HepG2 (cell line): ENCODE results near the gene ACTN2. TPM values are rescaled to one million over a fixed set of nuclear protein-coding genes. Genes with fewer than 3 reads are reported as not detected.

ENCODE experiments used
- ATAC-seq: fragments of 200-7000 bp; cut with Tn5 transposase; 3 replicates; pipeline ENCODE4 v1.9.1; 2020; ENCODE audit warnings: mild to moderate bottlenecking, moderate library complexity
- BruUV-seq: library from RNA; stranded (reverse); fragments of 400-500 nt; replicated peaks from 2 replicates; lab custom pipeline; 2021; lab: Mats Ljungman, UMichigan
- CTCF ChIA-PET: fragments of 300-600 bp; formaldehyde crosslinking; extraction: SDS; loops from one replicate; lab custom pipeline; 2021; ENCODE audit warnings: low total read pairs, inconsistent platforms, low intra/inter-chr PET ratio; lab: Yijun Ruan, JAX
- POLR2A ChIA-PET: fragments of 350-600 bp; sonication (Branson Sonifier 250); formaldehyde crosslinking; loops from one replicate; lab custom pipeline; 2020; ENCODE audit warnings: antibody characterized with exemption, inconsistent platforms; lab: Yijun Ruan, JAX
- DNase-seq: peaks from one replicate; pipeline ENCODE4 v3.0.0-alpha.2; 2015; ENCODE audit warnings: low spot score
- FAIRE-seq: peaks from 3 replicates; lab custom pipeline; 2011; peaks lifted over from hg19 to GRCh38; lab: Jason Lieb, UNC
- H2AFZ ChIP-seq: one replicate; pipeline ENCODE4 v1.6.1; 2011; ENCODE audit warnings: low read length, inconsistent platforms
- H3K27ac ChIP-seq: fragments of 300-600 bp; 3 replicates; pipeline ENCODE4 v1.8.0; 2011; ENCODE audit warnings: mixed run types, mild to moderate bottlenecking, mixed read lengths, low read length, inconsistent platforms; ENCODE audit not compliant: insufficient read depth; ENCODE audit errors: extremely low read length
- H3K27me3 ChIP-seq, 2 experiments: fragments of 200-600 bp in 1 of 2; 2 replicates in 1 of 2; 3 replicates in 1 of 2; pipeline versions ENCODE4 v1.6.0 to v1.8.0; 2011; ENCODE audit warnings: low read length in 2 of 2, mild to moderate bottlenecking in 2 of 2, moderate library complexity in 2 of 2, inconsistent platforms in 1 of 2; ENCODE audit not compliant: insufficient read depth in 2 of 2, control insufficient read depth in 1 of 2
- H3K36me3 ChIP-seq, 2 experiments: fragments of 200-600 bp in 1 of 2; replicated peaks in 1 of 2; 2 replicates in 1 of 2; 3 replicates in 1 of 2; pipeline versions ENCODE4 v1.5.1 to v1.8.0; 2011; ENCODE audit warnings: low read length in 2 of 2, inconsistent platforms in 1 of 2; ENCODE audit not compliant: insufficient read depth in 2 of 2, control insufficient read depth in 1 of 2
- H3K4me1 ChIP-seq: 2 replicates; pipeline ENCODE4 v1.5.1; 2012; ENCODE audit warnings: low read length, inconsistent platforms; ENCODE audit not compliant: insufficient read depth
- H3K4me2 ChIP-seq: 2 replicates; pipeline ENCODE4 v1.6.0; 2011; ENCODE audit warnings: low read depth, low read length, inconsistent platforms
- H3K4me3 ChIP-seq, 3 experiments: fragments of 200-600 bp in 1 of 3; sonication (generic), shearing (Covaris generic) in 1 of 3; replicated peaks in 1 of 3; 2 replicates each; pipeline ENCODE4 v1.5.1; 2011 to 2016; ENCODE audit warnings: low read length in 3 of 3, inconsistent platforms in 2 of 3, low read depth in 2 of 3, mild to moderate bottlenecking in 2 of 3, control low read depth in 1 of 3, mixed read lengths in 1 of 3; ENCODE audit not compliant: insufficient read depth in 1 of 3
- H3K79me2 ChIP-seq: one replicate; pipeline ENCODE4 v1.6.1; 2011; ENCODE audit warnings: low read length, inconsistent platforms; ENCODE audit not compliant: insufficient read depth
- H3K9ac ChIP-seq: 2 replicates; pipeline ENCODE4 v1.6.0; 2011; ENCODE audit warnings: mild to moderate bottlenecking, low read depth, low read length, inconsistent platforms; ENCODE audit not compliant: insufficient read depth
- H3K9me3 ChIP-seq: 2 replicates; pipeline ENCODE4 v1.5.1; 2012; ENCODE audit warnings: mild to moderate bottlenecking, low read length
- H4K20me1 ChIP-seq: 2 replicates; pipeline ENCODE4 v1.6.0; 2011; ENCODE audit warnings: inconsistent platforms, mild to moderate bottlenecking, low read length, moderate library complexity; ENCODE audit not compliant: insufficient read depth
- ATF7 ChIP-seq, 2 experiments: fragments of 450-650 bp in 1 of 2; sonication (generic) in 1 of 2; formaldehyde crosslinking in 1 of 2; IDR thresholded peaks; 2 replicates each; pipeline versions ENCODE4 v1.4.0 to v1.6.1; 2016 to 2020; ENCODE audit warnings: antibody characterized with exemption in 1 of 2, mild to moderate bottlenecking in 1 of 2, missing genetic modification reagents in 1 of 2
- DNMT1 ChIP-seq: sonication (generic); formaldehyde crosslinking; IDR thresholded peaks from 2 replicates; pipeline ENCODE4 v1.5.1; 2020; ENCODE audit warnings: mild to moderate bottlenecking, missing genetic modification reagents
- ESRRA ChIP-seq: sonication (generic); formaldehyde crosslinking; IDR thresholded peaks from 2 replicates; pipeline ENCODE4 v1.5.1; 2020; ENCODE audit warnings: mild to moderate bottlenecking, low read depth, missing genetic modification reagents
- MED8 ChIP-seq: sonication (generic); formaldehyde crosslinking; IDR thresholded peaks from 2 replicates; pipeline ENCODE4 v1.8.1; 2023; ENCODE audit warnings: mild to moderate bottlenecking, missing genetic modification reagents; ENCODE audit not compliant: insufficient replicate concordance
- MTF1 ChIP-seq: sonication (generic); formaldehyde crosslinking; IDR thresholded peaks from 2 replicates; pipeline ENCODE4 v1.5.0; 2020; ENCODE audit warnings: missing genetic modification reagents
- NR2C2 ChIP-seq: sonication (generic); formaldehyde crosslinking; IDR thresholded peaks from 2 replicates; pipeline ENCODE4 v1.4.0; 2020; ENCODE audit warnings: missing genetic modification reagents, mild to moderate bottlenecking, moderate library complexity, borderline replicate concordance
- SRY ChIP-seq: sonication (generic); formaldehyde crosslinking; IDR thresholded peaks from 2 replicates; pipeline ENCODE4 v1.8.0; 2022; ENCODE audit warnings: mild to moderate bottlenecking, missing genetic modification reagents
- ZNF12 ChIP-seq: sonication (generic); formaldehyde crosslinking; IDR thresholded peaks from 2 replicates; pipeline ENCODE4 v1.5.0; 2020; ENCODE audit warnings: missing genetic modification reagents
- ZNF781 ChIP-seq: sonication (generic); formaldehyde crosslinking; IDR thresholded peaks from 2 replicates; pipeline ENCODE4 v1.5.1; 2020; ENCODE audit warnings: borderline replicate concordance, mild to moderate bottlenecking, missing genetic modification reagents; ENCODE audit errors: not compliant biosample characterization
- WGBS: methylation state at CpG from one replicate; pipeline ENCODE4 v1.1.6; 2017; ENCODE audit warnings: low lambda C conversion rate; 5-methylcytosine and 5-hydroxymethylcytosine counted together
- in situ Hi-C: cut with HindIII; loops from 2 replicates; pipeline ENCODE4 v1.10.0; 2017; ENCODE audit warnings: low pct_unique_long_range_greater_than_20kb; ENCODE audit not compliant: extremely low pct_ligation_motif_present
- intact Hi-C: fragments of 100-400 bp; cut with micrococcal nuclease; formaldehyde crosslinking; loops from one replicate; pipeline ENCODE4 v1.10.0; 2022; ENCODE audit not compliant: unreplicated experiment
- polyA plus RNA-seq, 8 experiments: library from polyadenylated mRNA; depleted of rRNA in 3 of 8; stranded (reverse) in 7 of 8; unstranded in 1 of 8; fragments of >200 nt; fragmentation: Illumina TruSeq in 4 of 8; extraction: Trizol in 4 of 8; gene quantifications; 2 replicates each; pipeline versions ENCODE4 v1.2.1 to v1.2.3, GENCODE V29; 2011 to 2016; ENCODE audit warnings: low read depth in 4 of 8, missing spikeins in 1 of 8, mixed read lengths in 1 of 8; ENCODE audit not compliant: insufficient read depth in 1 of 8
- total RNA-seq, 5 experiments: library from RNA; depleted of rRNA; stranded (reverse); fragments of >200 nt; fragmentation: Illumina TruSeq; extraction: Trizol; gene quantifications; 2 replicates each; pipeline ENCODE4 v1.2.3, GENCODE V29; 2016; ENCODE audit warnings: low read depth in 1 of 5
- TF ChIP-seq, protein P1 (sequence below): sonication (generic); formaldehyde crosslinking; IDR thresholded peaks from 2 replicates; pipeline ENCODE4 v1.5.0; 2020; ENCODE audit warnings: missing genetic modification reagents
- TF ChIP-seq, protein P2 (sequence below): sonication (generic); formaldehyde crosslinking; conservative IDR thresholded peaks from 2 replicates; pipeline ENCODE4 v1.4.0; 2020; ENCODE audit warnings: mild to moderate bottlenecking, missing genetic modification reagents, moderate library complexity

ACTN2 gene
- total and polyA plus RNA-seq, 2 of the 13 experiments (the other 11 are each of a cell fraction or from before 2014, with no cell fraction given), result 0.04 to 0.13 TPM

DNA sequence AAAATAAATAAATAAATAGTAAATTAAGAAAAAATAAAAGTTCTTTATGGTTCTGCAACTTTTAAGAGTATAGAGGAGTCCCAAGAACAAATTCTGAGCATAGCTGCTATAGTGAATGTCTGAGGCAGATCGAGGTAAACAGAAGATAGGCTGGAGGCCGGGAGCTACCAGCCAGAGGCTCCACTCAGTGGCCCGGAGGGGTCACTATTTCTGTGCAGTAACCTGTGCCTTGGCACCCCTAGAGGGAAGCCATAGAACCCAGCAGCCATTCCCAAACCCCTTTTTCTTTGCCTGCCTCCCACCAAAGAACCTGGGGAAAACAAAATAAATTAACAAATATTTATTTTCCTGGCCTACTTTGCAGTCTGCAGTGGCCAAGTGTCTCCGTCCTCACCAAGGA lies 43.5 kb upstream of the ACTN2 start:
- Histone ChIP-seq H3K4me1 (no peaks in the 10 kb centered on the region), H2AFZ (no peak overlapping the region), H3K4me2 (no peak overlapping the region), H3K79me2 (no peaks in the 10 kb centered on the region), H4K20me1 (no peaks in the 10 kb centered on the region), H3K9me3 (no peaks in the 10 kb centered on the region), H3K36me3 (no peaks in the 10 kb centered on the region), H3K27me3 (no peaks in the 10 kb centered on the region), H3K4me3 (no peak overlapping the region), H3K27ac (no peak overlapping the region), H3K9ac (no peak overlapping the region)
- no peak for DNase-seq
- in situ Hi-C loops (no loop called here), intact Hi-C loops (no loop called here)
- ATAC-seq, result no peak
- TF ChIP-seq MED8 (CRISPR knock-in tag) (no peak), ZNF781 (CRISPR knock-in tag) (no peak), NR2C2 (CRISPR knock-in tag) (no peak), MTF1 (CRISPR knock-in tag) (no peak), ATF7 (IDR thresholded peaks at IDR 0.05) (no peak), ATF7 (CRISPR knock-in tag; IDR thresholded peaks at IDR 0.05) (no peak), ESRRA (CRISPR knock-in tag) (no peak), SRY (CRISPR knock-in tag) (no peak), DNMT1 (CRISPR knock-in tag) (no peak), ZNF12 (CRISPR knock-in tag) (no peak)
- TF ChIP-seq, protein P1, sequence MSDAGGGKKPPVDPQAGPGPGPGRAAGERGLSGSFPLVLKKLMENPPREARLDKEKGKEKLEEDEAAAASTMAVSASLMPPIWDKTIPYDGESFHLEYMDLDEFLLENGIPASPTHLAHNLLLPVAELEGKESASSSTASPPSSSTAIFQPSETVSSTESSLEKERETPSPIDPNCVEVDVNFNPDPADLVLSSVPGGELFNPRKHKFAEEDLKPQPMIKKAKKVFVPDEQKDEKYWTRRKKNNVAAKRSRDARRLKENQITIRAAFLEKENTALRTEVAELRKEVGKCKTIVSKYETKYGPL (CRISPR knock-in tag), result no peak
- TF ChIP-seq, protein P2, sequence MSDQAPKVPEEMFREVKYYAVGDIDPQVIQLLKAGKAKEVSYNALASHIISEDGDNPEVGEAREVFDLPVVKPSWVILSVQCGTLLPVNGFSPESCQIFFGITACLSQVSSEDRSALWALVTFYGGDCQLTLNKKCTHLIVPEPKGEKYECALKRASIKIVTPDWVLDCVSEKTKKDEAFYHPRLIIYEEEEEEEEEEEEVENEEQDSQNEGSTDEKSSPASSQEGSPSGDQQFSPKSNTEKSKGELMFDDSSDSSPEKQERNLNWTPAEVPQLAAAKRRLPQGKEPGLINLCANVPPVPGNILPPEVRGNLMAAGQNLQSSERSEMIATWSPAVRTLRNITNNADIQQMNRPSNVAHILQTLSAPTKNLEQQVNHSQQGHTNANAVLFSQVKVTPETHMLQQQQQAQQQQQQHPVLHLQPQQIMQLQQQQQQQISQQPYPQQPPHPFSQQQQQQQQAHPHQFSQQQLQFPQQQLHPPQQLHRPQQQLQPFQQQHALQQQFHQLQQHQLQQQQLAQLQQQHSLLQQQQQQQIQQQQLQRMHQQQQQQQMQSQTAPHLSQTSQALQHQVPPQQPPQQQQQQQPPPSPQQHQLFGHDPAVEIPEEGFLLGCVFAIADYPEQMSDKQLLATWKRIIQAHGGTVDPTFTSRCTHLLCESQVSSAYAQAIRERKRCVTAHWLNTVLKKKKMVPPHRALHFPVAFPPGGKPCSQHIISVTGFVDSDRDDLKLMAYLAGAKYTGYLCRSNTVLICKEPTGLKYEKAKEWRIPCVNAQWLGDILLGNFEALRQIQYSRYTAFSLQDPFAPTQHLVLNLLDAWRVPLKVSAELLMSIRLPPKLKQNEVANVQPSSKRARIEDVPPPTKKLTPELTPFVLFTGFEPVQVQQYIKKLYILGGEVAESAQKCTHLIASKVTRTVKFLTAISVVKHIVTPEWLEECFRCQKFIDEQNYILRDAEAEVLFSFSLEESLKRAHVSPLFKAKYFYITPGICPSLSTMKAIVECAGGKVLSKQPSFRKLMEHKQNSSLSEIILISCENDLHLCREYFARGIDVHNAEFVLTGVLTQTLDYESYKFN (CRISPR knock-in tag), result no peak
- WGBS, result 60% methylated on average over 4 of the region's 4 CpGs
- FAIRE-seq, result no peak
- BruUV-seq, result no TSS peak
- ChIA-PET CTCF (no interaction called here), POLR2A (no interaction called here)
